Adipose tissue (tissue), 3 donors: ENCODE measurements around the gene KLHL17. TPM values are rescaled to one million over a fixed set of nuclear protein-coding genes. Genes with fewer than 3 reads are reported as not detected.

Experiments used
- H3K27ac ChIP-seq: one replicate; pipeline ENCODE4 v1.5.1; 2013; ENCODE audit warnings: low read depth, low read length
- WGBS, 3 donors: extraction: QIAGEN DNeasy Blood & Tissue Kit; methylation state at CpG; one replicate each; pipeline ENCODE4 v1.1.7; 2013; 5-methylcytosine and 5-hydroxymethylcytosine counted together
- polyA plus RNA-seq, 3 donors: library from polyadenylated mRNA; stranded (reverse); fragments of 200-250 nt; gene quantifications; one replicate each; pipeline ENCODE4 v1.2.3, GENCODE V29; 2013
- donor health status: healthy with polysubstance abuse.
- donor health status: Bipolar disorder and iron deficiency.
- donor health status: healthy.

KLHL17 gene
- polyA plus RNA-seq, 3 donors = 5.9 to 10.6 (median 6.3) TPM

- WGBS, 3 donors = 44 to 80% (median 77%) methylated on average over 20 to 25 of the region's 25 CpGs
- no peak overlapping the region for H3K27ac ChIP-seq
These were observed 27.4 kb upstream of the KLHL17 start for GRCh38 chr1:932776-933602.

GRCh38 chr1:933603-933940 is 26.8 kb upstream of the KLHL17 start:
- WGBS, 3 donors = 21 to 42% (median 41%) methylated on average over 10 of the region's 10 CpGs
- no peak overlapping the region for H3K27ac ChIP-seq

- no peak overlapping the region for H3K27ac ChIP-seq
- 9 to 24% (median 23%) methylated on average over 33 to 37 of the region's 37 CpGs for WGBS, 3 donors
These were observed 25.2 kb upstream of the KLHL17 start for GRCh38 chr1:934991-935750.

DNA sequence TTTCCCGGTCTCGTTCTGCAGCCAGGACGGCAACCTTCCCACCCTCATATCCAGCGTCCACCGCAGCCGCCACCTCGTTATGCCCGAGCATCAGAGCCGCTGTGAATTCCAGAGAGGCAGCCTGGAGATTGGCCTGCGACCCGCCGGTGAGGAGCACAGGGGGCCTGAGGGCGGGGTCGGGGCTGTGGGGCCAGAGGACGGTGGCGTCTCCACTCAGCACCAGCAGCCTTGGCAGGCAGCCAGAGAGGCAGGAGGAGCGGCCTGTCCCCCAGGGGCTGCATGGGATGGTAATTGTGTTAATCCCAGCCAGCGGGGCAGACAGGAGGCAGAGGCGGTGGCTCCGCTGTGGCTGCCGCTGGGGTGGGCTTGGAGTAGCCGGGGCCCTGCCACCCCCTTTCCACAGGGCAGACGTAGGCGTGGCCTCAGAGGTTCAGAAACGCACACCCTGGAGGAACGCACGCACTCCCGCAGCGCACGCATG is 24.6 kb upstream of the KLHL17 start:
- H3K27ac ChIP-seq = no peak overlapping the region
- WGBS, 3 donors = 7 to 36% (median 24%) methylated on average over 29 to 30 of the region's 30 CpGs

DNA sequence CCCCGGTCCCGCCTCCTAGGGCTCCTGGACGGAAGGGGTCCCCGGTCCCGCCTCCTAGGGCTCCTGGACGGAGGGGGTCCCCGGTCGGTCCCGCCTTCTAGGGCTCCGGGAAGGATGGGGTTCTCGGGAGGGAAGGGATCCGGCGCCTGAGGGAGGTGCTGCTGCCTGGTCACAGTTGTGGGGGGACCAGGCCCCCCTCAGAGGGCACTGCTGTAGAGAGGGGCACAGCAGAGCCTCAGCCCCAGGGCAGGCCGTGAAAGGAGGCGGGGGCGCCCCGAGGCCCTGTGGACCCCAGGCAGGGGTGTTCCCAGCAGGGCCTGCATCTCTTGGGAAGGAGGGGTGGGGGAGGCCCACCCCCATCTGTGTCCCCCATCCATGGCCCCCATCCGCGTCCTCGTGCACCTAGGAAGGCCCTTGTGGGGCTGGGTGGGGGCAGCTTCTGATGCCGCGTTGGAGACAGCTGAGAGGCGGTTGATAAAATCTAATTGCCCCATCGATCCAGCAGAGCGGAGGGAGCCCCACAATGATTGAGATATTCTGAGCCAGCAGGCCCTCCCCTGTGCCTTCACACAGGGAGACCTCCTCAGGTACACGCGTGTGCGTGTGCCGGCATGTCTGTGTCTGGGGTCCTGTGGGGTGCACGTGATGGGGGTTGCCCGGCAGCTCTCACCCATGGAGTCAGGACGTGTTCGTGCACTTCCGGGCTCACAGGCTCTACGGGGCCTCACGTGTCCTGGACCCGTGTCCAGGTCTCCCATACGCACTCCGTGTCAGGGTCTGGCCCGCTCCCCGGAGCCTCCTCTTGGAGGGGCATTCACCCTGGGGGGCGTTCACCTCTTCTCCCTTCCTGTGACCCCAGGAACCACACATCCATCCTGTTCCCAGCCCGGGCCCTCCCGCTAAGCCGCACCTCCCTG is 23.8 kb upstream of the KLHL17 start:
- WGBS, 3 donors = 56 to 84% (median 82%) methylated on average over 42 to 45 of the region's 45 CpGs
- no peak overlapping the region for H3K27ac ChIP-seq

- 53 to 92% (median 91%) methylated on average over 16 of the region's 16 CpGs for WGBS, 3 donors
- H3K27ac ChIP-seq = no peak overlapping the region
These were observed 22.9 kb upstream of the KLHL17 start for GRCh38 chr1:937521-937920.

- 55 to 75% (median 71%) methylated on average over 15 of the region's 15 CpGs for WGBS, 3 donors
- H3K27ac ChIP-seq = no peak overlapping the region
These were observed 22.2 kb upstream of the KLHL17 start for GRCh38 chr1:938088-938683.

DNA sequence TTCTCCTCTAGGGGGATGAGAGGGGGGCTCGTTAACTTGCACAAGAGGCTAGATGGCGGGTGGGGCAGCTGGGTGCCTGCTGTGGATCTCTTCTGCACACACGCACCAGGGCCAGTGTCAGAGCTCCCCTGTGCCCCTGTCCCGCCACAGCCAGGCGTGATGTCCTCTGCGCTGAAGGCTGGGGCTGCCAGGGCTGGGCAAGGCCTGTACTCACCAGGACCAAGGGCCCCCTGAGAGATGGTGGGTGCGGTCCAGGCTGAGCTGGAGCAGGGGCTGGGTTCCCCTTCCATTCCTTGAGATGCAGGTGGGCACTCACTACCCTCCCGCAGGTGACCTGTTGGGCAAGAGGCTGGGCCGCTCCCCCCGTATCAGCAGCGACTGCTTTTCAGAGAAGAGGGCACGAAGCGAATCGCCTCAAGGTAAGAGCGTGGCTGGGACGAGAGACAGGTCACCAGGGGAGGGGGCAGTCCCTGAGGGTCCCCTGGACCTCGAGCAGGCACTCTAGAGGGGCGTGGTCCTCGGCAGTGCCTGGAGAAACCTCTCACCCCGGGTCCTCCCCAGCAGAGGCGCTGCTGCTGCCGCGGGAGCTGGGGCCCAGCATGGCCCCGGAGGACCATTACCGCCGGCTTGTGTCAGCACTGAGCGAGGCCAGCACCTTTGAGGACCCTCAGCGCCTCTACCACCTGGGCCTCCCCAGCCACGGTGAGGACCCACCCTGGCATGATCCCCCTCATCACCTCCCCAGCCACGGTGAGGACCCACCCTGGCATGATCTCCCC is 21.5 kb upstream of the KLHL17 start:
- no peak overlapping the region for H3K27ac ChIP-seq
- WGBS, 3 donors = 59 to 79% (median 78%) methylated on average over 30 of the region's 30 CpGs

GRCh38 chr1:939511-940106 is 20.8 kb upstream of the KLHL17 start:
- H3K27ac ChIP-seq = no peak overlapping the region
- WGBS, 3 donors = 17 to 33% (median 29%) methylated on average over 19 to 21 of the region's 21 CpGs

- no peak overlapping the region for H3K27ac ChIP-seq
- 0 to 1% (median 1%) methylated on average over 61 to 86 of the region's 86 CpGs for WGBS, 3 donors
These were observed 20.0 kb upstream of the KLHL17 start for GRCh38 chr1:940107-941014.

- H3K27ac ChIP-seq = no peak overlapping the region
- 2 to 4% (median 3%) methylated on average over 26 to 36 of the region's 36 CpGs for WGBS, 3 donors
These were observed 19.3 kb upstream of the KLHL17 start for GRCh38 chr1:941015-941587.

DNA sequence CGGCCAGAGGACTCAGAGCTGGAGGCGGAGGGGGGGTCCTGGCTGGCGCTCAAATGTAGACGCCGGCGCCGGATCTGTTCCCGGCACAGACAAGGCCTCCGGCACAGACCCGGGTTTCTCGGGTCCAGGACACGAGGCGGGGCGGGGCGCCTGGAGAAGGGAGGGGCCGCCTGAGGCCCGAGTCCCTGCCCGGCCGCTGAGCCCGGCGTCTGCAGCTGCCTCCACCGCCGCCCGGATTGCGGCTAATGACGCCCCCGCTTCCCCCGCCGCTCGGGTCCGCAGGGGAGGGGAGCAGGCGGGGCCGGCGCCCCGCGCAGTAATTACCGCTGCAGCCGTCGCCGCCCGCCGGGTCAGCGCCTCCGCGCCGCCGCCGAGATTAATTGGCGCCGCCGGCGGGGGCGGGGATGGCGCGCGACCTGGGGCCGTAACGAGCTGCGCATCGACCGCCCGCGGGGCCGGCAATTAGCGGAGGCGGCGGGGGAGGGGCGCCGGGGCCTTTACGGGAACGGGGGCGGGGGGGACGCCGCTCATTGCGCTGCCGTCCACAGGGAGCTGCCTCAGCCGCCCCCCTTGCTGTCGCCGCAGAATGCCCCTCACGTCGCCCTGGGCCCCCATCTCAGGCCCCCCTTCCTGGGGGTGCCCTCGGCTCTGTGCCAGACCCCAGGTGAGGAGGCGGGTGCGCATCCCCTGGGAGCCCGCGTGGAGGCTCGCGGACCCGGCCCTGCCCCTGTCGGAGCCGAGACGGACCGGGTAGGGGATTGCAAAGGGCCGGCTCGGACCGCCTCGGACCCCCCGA is 18.6 kb upstream of the KLHL17 start:
- WGBS, 3 donors = 0 to 1% (median 0%) methylated on average over 33 to 78 of the region's 98 CpGs
- H3K27ac ChIP-seq = no peak overlapping the region

DNA sequence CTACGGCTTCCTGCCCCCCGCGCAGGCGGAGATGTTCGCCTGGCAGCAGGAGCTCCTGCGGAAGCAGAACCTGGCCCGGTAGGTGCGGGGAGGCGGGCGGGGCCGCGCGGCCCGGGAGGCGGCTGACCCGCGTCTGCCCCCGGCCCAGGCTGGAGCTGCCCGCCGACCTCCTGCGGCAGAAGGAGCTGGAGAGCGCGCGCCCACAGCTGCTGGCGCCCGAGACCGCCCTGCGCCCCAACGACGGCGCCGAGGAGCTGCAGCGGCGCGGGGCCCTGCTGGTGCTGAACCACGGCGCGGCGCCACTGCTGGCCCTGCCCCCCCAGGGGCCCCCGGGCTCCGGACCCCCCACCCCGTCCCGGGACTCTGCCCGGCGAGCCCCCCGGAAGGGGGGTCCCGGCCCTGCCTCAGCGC is 18.0 kb upstream of the KLHL17 start:
- no peak overlapping the region for H3K27ac ChIP-seq
- 0 to 2% (median 1%) methylated on average over 19 to 48 of the region's 48 CpGs for WGBS, 3 donors

DNA sequence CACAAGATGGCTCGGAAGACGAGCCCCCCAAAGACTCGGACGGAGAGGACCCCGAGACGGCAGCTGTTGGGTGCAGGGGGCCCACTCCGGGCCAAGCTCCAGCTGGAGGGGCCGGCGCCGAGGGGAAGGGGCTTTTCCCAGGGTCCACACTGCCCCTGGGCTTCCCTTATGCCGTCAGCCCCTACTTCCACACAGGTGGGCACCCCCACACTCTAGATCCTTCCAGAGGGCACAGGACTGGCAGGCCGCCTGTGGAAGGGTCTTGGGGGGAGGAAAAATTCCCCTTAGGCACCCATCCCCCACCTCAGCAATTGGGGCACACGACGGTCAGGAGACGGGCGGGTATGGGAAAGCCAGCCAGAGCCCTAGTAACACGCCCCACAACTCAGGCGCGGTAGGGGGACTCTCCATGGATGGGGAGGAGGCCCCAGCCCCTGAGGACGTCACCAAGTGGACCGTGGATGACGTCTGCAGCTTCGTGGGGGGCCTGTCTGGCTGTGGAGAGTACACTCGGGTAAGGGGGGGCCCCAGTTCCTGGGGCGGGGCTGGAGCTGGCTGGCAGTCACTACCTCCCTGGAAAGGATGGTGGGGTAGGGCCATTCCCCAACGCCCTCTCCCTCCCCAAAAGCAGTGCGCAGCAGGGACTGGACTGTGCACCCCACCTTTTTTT is 17.4 kb upstream of the KLHL17 start:
- 11 to 19% (median 15%) methylated on average over 26 to 27 of the region's 27 CpGs for WGBS, 3 donors
- H3K27ac ChIP-seq = no peak overlapping the region
